Measurements from ENCODE around the gene MYO1E.

Gene MYO1E

GRCh38 chr15:59419170-59419569 is 46.5 kb upstream of the MYO1E start:
- H3K4me1 ChIP-seq (ENCODE audit: control insufficient read depth, low read length), result peaks cover 46% of the 10 kb centered on the region
- no peaks in the 10 kb centered on the region for H3K36me3 ChIP-seq (ENCODE audit: control insufficient read depth, low read length)
- H3K9me2 ChIP-seq (replicated peaks; ENCODE audit: control insufficient read depth, low read length), result no peaks in the 10 kb centered on the region
- H3K27ac ChIP-seq (ENCODE audit: low read depth, low read length), result no peak overlapping the region
- H3K4me3 ChIP-seq (ENCODE audit: low read length), result no peak overlapping the region
- no peaks in the 10 kb centered on the region for H3K9me3 ChIP-seq (ENCODE audit: control insufficient read depth, insufficient read depth, low read length)
- no peak for TF ChIP-seq CTCF (IDR thresholded peaks at IDR 0.05; ENCODE audit: low read depth, low read length, poor library complexity, severe bottlenecking)
- no peak for TF ChIP-seq EZH2phosphoT487 (IDR thresholded peaks at IDR 0.05; ENCODE audit: borderline replicate concordance, low read length)
- no peak overlapping the region for H3K4me2 ChIP-seq (ENCODE audit: low read length)
- no peaks in the 10 kb centered on the region for H3K79me2 ChIP-seq (ENCODE audit: control insufficient read depth, low read length)
- H4K20me1 ChIP-seq (ENCODE audit: control insufficient read depth, insufficient read depth, low read depth, low read length), result no peaks in the 10 kb centered on the region
- no peaks in the 10 kb centered on the region for H3K27me3 ChIP-seq (ENCODE audit: control insufficient read depth, low read length)
- peaks cover 7% of the 10 kb centered on the region; the same call in 1 of the 2 replicates for H3F3A ChIP-seq (ENCODE audit: control insufficient read depth, insufficient read depth)

- H3K36me3 ChIP-seq (ENCODE audit: control insufficient read depth, low read length), result no peaks in the 10 kb centered on the region
- H3K9me2 ChIP-seq (replicated peaks; ENCODE audit: control insufficient read depth, low read length), result no peaks in the 10 kb centered on the region
- peaks cover 20% of the 10 kb centered on the region for H3F3A ChIP-seq (ENCODE audit: control insufficient read depth, insufficient read depth)
- no peaks in the 10 kb centered on the region for H3K27me3 ChIP-seq (ENCODE audit: control insufficient read depth, low read length)
- H3K9me3 ChIP-seq (ENCODE audit: control insufficient read depth, insufficient read depth, low read length), result no peaks in the 10 kb centered on the region
- peaks cover 67% of the 10 kb centered on the region for H3K4me1 ChIP-seq (ENCODE audit: control insufficient read depth, low read length)
- TF ChIP-seq CTCF (IDR thresholded peaks at IDR 0.05; ENCODE audit: low read depth, low read length, poor library complexity, severe bottlenecking) (no peak), EZH2phosphoT487 (IDR thresholded peaks at IDR 0.05; ENCODE audit: borderline replicate concordance, low read length) (no peak)
- H4K20me1 ChIP-seq (ENCODE audit: control insufficient read depth, insufficient read depth, low read depth, low read length), result no peaks in the 10 kb centered on the region
- no peak overlapping the region for H3K4me3 ChIP-seq (ENCODE audit: low read length)
- no peak overlapping the region for H3K4me2 ChIP-seq (ENCODE audit: low read length)
- H3K27ac ChIP-seq (ENCODE audit: low read depth, low read length), result no peak overlapping the region
- H3K79me2 ChIP-seq (ENCODE audit: control insufficient read depth, low read length), result no peaks in the 10 kb centered on the region
Measured at GRCh38 chr15:59416816-59417215, 44.1 kb upstream of the MYO1E start.

GRCh38 chr15:59413577-59413976 is 40.9 kb upstream of the MYO1E start:
- no peak for TF ChIP-seq EZH2phosphoT487 (IDR thresholded peaks at IDR 0.05; ENCODE audit: borderline replicate concordance, low read length)
- TF ChIP-seq CTCF (IDR thresholded peaks at IDR 0.05; ENCODE audit: low read depth, low read length, poor library complexity, severe bottlenecking), result no peak
- H3K4me2 ChIP-seq (ENCODE audit: low read length), result peak overlapping the region; percentile 75
- peaks cover 36% of the 10 kb centered on the region for H3F3A ChIP-seq (ENCODE audit: control insufficient read depth, insufficient read depth)
- H3K36me3 ChIP-seq (ENCODE audit: control insufficient read depth, low read length), result no peaks in the 10 kb centered on the region
- no peaks in the 10 kb centered on the region for H4K20me1 ChIP-seq (ENCODE audit: control insufficient read depth, insufficient read depth, low read depth, low read length)
- no peaks in the 10 kb centered on the region for H3K9me2 ChIP-seq (replicated peaks; ENCODE audit: control insufficient read depth, low read length)
- peak overlapping the region; percentile 61 for H3K4me3 ChIP-seq (ENCODE audit: low read length)
- no peaks in the 10 kb centered on the region for H3K9me3 ChIP-seq (ENCODE audit: control insufficient read depth, insufficient read depth, low read length)
- peaks cover 72% of the 10 kb centered on the region for H3K4me1 ChIP-seq (ENCODE audit: control insufficient read depth, low read length)
- peak overlapping the region; percentile 96 for H3K27ac ChIP-seq (ENCODE audit: low read depth, low read length)
- no peaks in the 10 kb centered on the region for H3K27me3 ChIP-seq (ENCODE audit: control insufficient read depth, low read length)
- H3K79me2 ChIP-seq (ENCODE audit: control insufficient read depth, low read length), result no peaks in the 10 kb centered on the region
